Gastrocnemius medialis (tissue), 4 donors: ENCODE results near the gene FADD.

ENCODE experiments used
- CTCF ChIP-seq, 5 experiments: fragments of 450-650 bp in 3 of 5; fragments of 200-600 bp in 2 of 5; sonication (generic) in 2 of 5; IDR thresholded peaks in 4 of 5; conservative IDR thresholded peaks in 1 of 5; 1 replicate in 4 of 5; 2 replicates in 1 of 5; pipeline ENCODE4 v1.5.1; 2016 to 2019; ENCODE audit warnings: antibody characterized with exemption in 5 of 5, mild to moderate bottlenecking in 3 of 5, moderate library complexity in 3 of 5
- POLR2A ChIP-seq, 2 donors: fragments of 450-650 bp; IDR thresholded peaks; one replicate each; pipeline ENCODE4 v1.6.1; 2017; ENCODE audit warnings: antibody characterized with exemption in 2 of 2, mild to moderate bottlenecking in 2 of 2, moderate library complexity in 2 of 2

GRCh38 chr11:70207531-70208131 is 4.5 kb downstream of the FADD start:
- TF ChIP-seq CTCF (IDR thresholded peaks at IDR 0.05 in 4 of 5, conservative IDR thresholded peaks at IDR 0.05 in 1 of 5) (no peak), POLR2A (IDR thresholded peaks at IDR 0.05) (no peak)
